Fibroblast of skin of right biceps (primary cell): ENCODE data around the gene ATRIP.
A peak's percentile ranks its signal among the peaks of the same experiment; 100 is the strongest.
"Not testable (repeated sequence)": the region's sequence is repeated elsewhere in the genome, so short reads cannot be mapped to it uniquely, and the experiment has no call there.

Source experiments
- DNase-seq: peaks from one replicate; pipeline ENCODE4 v3.0.0-alpha.2; 2013

The ATRIP gene

GRCh38 chr3:48472673-48472922 is 26.1 kb downstream of the ATRIP start:
- no peak for DNase-seq

GRCh38 chr3:48472923-48473616 is 26.5 kb downstream of the ATRIP start:
- peak; percentile 93 for DNase-seq

GRCh38 chr3:48473617-48473952 is 27.0 kb downstream of the ATRIP start:
- no peak for DNase-seq

GRCh38 chr3:48474031-48474430 is 27.5 kb downstream of the ATRIP start:
- not testable (repeated sequence) for DNase-seq

- DNase-seq = no peak
Observed at GRCh38 chr3:48474619-48475018, 28.1 kb downstream of the ATRIP start.

GRCh38 chr3:48475188-48475587 is 28.7 kb downstream of the ATRIP start:
- no peak for DNase-seq

- DNase-seq = no peak
Observed at GRCh38 chr3:48476426-48477053, 30.0 kb downstream of the ATRIP start.

GRCh38 chr3:48477959-48478520 is 31.5 kb downstream of the ATRIP start:
- DNase-seq = no peak

- DNase-seq = no peak
Observed at GRCh38 chr3:48478626-48479555, 32.4 kb downstream of the ATRIP start.

GRCh38 chr3:48480891-48481290 is 34.4 kb downstream of the ATRIP start:
- not testable (repeated sequence) for DNase-seq

GRCh38 chr3:48482822-48483221 is 36.3 kb downstream of the ATRIP start:
- not testable (repeated sequence) for DNase-seq

- no peak for DNase-seq
Observed at GRCh38 chr3:48486952-48487351, 40.4 kb downstream of the ATRIP start.

- DNase-seq = peak; percentile 21
Observed at GRCh38 chr3:48492461-48493202, 46.1 kb downstream of the ATRIP start.

GRCh38 chr3:48493203-48493501 is 46.6 kb downstream of the ATRIP start:
- no peak for DNase-seq

- DNase-seq = no peak
Observed at GRCh38 chr3:48500656-48501055, 54.1 kb downstream of the ATRIP start.

GRCh38 chr3:48501196-48501595 is 54.7 kb downstream of the ATRIP start:
- DNase-seq = no peak

- no peak for DNase-seq
Observed at GRCh38 chr3:48502121-48502520, 55.6 kb downstream of the ATRIP start.

GRCh38 chr3:48502728-48503168 is 56.2 kb downstream of the ATRIP start:
- DNase-seq = no peak

GRCh38 chr3:48503401-48504050 is 57.0 kb downstream of the ATRIP start:
- DNase-seq = peak; percentile 60

- peak; percentile 78 for DNase-seq
Observed at GRCh38 chr3:48504051-48504946, 57.8 kb downstream of the ATRIP start, which contains the start of gene SHISA5. TSS of gene SHISA5 (minus strand) at chr3:48504174. CDS start at chr3:48504094, 80 bp downstream.

GRCh38 chr3:48505146-48505545 is 58.6 kb downstream of the ATRIP start:
- DNase-seq = no peak
